ENCODE measurements around the gene PARP4.
"Not testable (repeated sequence)": the region's sequence is repeated elsewhere in the genome, so short reads cannot be mapped to it uniquely, and the experiment has no call there.

Gene PARP4

DNA sequence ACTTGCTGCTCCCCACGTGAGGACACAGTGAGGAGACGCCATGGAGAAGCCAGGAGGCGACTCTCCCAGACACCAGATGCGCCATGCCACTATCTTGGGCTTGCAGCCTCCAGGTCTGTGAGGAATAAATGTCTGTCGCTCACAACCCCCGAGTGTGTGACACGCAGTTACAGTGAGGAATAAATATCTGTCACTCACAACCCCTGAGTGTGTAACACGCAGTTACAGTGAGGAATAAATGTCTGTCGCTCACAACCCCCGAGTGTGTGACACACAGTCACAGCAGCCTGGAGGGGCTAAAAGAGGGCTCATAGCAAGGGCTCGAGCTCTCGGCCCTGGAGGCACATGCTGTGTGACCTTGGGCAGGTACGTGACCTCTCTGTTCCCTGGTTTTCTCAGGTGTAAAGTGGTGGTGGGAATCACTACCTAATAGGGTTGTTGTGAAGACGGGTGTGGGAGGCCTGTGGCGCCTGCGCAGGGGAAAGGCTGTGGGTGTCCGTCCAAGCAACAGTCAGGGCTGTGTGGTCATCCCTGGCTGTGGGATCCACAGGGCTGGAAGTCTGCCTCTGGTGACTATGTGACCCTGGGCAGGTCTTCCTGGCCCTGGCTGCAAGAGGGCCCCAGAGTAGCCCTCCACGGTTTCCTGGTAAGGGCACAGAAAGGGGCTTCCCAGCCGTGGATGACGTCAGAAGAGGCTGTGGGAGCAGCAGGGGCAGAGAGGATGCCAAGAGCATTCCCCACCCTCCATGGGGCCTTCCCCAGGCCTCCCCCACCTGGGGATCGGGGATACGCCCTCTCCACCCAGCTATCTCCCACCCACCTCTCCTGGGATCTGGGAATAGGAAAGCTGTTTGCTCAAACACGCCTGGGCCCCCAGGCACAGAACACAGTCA is 125.5 kb downstream of the PARP4 start:
- no peak overlapping the region for H3K4ac ChIP-seq (ENCODE audit: low read length)
- H2BK15ac ChIP-seq (ENCODE audit: low read length): no peak overlapping the region
- H2BK5ac ChIP-seq (ENCODE audit: low read length): no peak overlapping the region
- H2BK12ac ChIP-seq (ENCODE audit: low read length): no peak overlapping the region
- no peak overlapping the region for H3K9ac ChIP-seq (ENCODE audit: low read depth, low read length, poor library complexity)
- no peak overlapping the region for H4K8ac ChIP-seq (ENCODE audit: low read depth, low read length)
- no peak overlapping the region for H3K4me3 ChIP-seq (ENCODE audit: low read length in 2 of 2)
- H3K18ac ChIP-seq (ENCODE audit: low read length): peak overlapping the region; percentile 64
- no peak overlapping the region for H3K4me2 ChIP-seq (ENCODE audit: insufficient read depth, low read length, poor library complexity, severe bottlenecking)
- DNase-seq (ENCODE audit: low spot score): no peak
- no CpG with 5 or more reads among the region's 23 CpGs for WGBS, 2 donors (ENCODE audit: extremely low coverage in 2 of 2, insufficient read length in 2 of 2, insufficient replicate concordance in 1 of 2)
- H3K27ac ChIP-seq (replicated peaks; ENCODE audit: low read length): no peak overlapping the region
- H2AK5ac ChIP-seq (ENCODE audit: low read depth, low read length): peak overlapping the region; percentile 37
- peaks cover 2% of the 10 kb centered on the region for H3K79me1 ChIP-seq (ENCODE audit: low read depth, low read length)
- H3K27me3 ChIP-seq (ENCODE audit: control insufficient read depth in 3 of 3, insufficient read depth in 3 of 3, low read depth in 1 of 3, low read length in 3 of 3): no peaks in the 10 kb centered on the region
- H3K4me1 ChIP-seq (ENCODE audit: control insufficient read depth in 2 of 2, insufficient read depth in 1 of 2, low read depth in 1 of 2, low read length in 2 of 2): no peaks in the 10 kb centered on the region
- H3K36me3 ChIP-seq (replicated peaks in 1 of 2; ENCODE audit: control insufficient read depth in 2 of 2, insufficient read depth in 2 of 2, low read length in 2 of 2): no peaks in the 10 kb centered on the region
- no peaks in the 10 kb centered on the region for H3K9me3 ChIP-seq (replicated peaks in 1 of 2; ENCODE audit: control insufficient read depth in 2 of 2, insufficient read depth in 1 of 2, low read depth in 1 of 2, low read length in 2 of 2)
- H2BK120ac ChIP-seq (ENCODE audit: low read depth, low read length): no peak overlapping the region
- H4K91ac ChIP-seq (ENCODE audit: low read depth, low read length, poor library complexity): no peak overlapping the region
- H3K23ac ChIP-seq (ENCODE audit: low read depth, low read length, poor library complexity): no peak overlapping the region
- H3K14ac ChIP-seq (ENCODE audit: low read length): no peak overlapping the region
- no peak overlapping the region for H2AFZ ChIP-seq (ENCODE audit: low read length)

DNA sequence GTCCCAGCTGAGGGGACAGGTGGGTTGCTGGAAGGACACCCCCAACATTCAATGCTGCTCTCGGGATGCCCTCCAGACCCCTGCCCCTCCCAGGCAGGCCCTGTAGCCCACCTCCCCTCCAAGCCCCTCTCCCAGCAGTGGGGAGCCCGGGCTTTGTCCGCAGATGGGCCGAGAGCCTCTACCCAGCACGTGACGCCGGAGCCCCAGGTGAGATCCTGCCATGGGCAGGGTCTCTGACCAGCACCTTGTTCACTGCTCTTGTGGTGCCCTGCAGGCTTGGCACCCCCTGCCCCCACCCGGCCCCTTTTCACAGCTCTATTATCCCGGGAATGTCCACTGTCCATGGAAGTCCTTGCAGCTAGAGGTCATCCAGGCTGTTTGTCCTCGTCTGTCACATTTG is 126.7 kb downstream of the PARP4 start:
- no peaks in the 10 kb centered on the region for H3K9me3 ChIP-seq (replicated peaks in 1 of 2; ENCODE audit: control insufficient read depth in 2 of 2, insufficient read depth in 1 of 2, low read depth in 1 of 2, low read length in 2 of 2)
- WGBS, 2 donors (ENCODE audit: extremely low coverage in 2 of 2, insufficient read length in 2 of 2, insufficient replicate concordance in 1 of 2): no CpG with 5 or more reads among the region's 10 CpGs
- H2BK15ac ChIP-seq (ENCODE audit: low read length): no peak overlapping the region
- H4K91ac ChIP-seq (ENCODE audit: low read depth, low read length, poor library complexity): no peak overlapping the region
- no peak overlapping the region for H4K8ac ChIP-seq (ENCODE audit: low read depth, low read length)
- H3K18ac ChIP-seq (ENCODE audit: low read length): no peak overlapping the region
- no peak overlapping the region for H3K23ac ChIP-seq (ENCODE audit: low read depth, low read length, poor library complexity)
- H3K14ac ChIP-seq (ENCODE audit: low read length): no peak overlapping the region
- H3K4me3 ChIP-seq (ENCODE audit: low read length in 2 of 2): no peak overlapping the region
- no peak overlapping the region for H2AFZ ChIP-seq (ENCODE audit: low read length)
- no peak for DNase-seq (ENCODE audit: low spot score)
- no peak overlapping the region for H3K4me2 ChIP-seq (ENCODE audit: insufficient read depth, low read length, poor library complexity, severe bottlenecking)
- no peaks in the 10 kb centered on the region for H3K27me3 ChIP-seq (ENCODE audit: control insufficient read depth in 3 of 3, insufficient read depth in 3 of 3, low read depth in 1 of 3, low read length in 3 of 3)
- no peak overlapping the region for H3K4ac ChIP-seq (ENCODE audit: low read length)
- no peak overlapping the region for H2BK12ac ChIP-seq (ENCODE audit: low read length)
- no peak overlapping the region for H2AK5ac ChIP-seq (ENCODE audit: low read depth, low read length)
- no peaks in the 10 kb centered on the region for H3K4me1 ChIP-seq (ENCODE audit: control insufficient read depth in 2 of 2, insufficient read depth in 1 of 2, low read depth in 1 of 2, low read length in 2 of 2)
- H3K27ac ChIP-seq (replicated peaks; ENCODE audit: low read length): no peak overlapping the region
- no peak overlapping the region for H2BK5ac ChIP-seq (ENCODE audit: low read length)
- H2BK120ac ChIP-seq (ENCODE audit: low read depth, low read length): no peak overlapping the region
- peaks cover 2% of the 10 kb centered on the region for H3K79me1 ChIP-seq (ENCODE audit: low read depth, low read length)
- no peaks in the 10 kb centered on the region for H3K36me3 ChIP-seq (replicated peaks in 1 of 2; ENCODE audit: control insufficient read depth in 2 of 2, insufficient read depth in 2 of 2, low read length in 2 of 2)
- peak overlapping the region; percentile 21 for H3K9ac ChIP-seq (ENCODE audit: low read depth, low read length, poor library complexity)

DNA sequence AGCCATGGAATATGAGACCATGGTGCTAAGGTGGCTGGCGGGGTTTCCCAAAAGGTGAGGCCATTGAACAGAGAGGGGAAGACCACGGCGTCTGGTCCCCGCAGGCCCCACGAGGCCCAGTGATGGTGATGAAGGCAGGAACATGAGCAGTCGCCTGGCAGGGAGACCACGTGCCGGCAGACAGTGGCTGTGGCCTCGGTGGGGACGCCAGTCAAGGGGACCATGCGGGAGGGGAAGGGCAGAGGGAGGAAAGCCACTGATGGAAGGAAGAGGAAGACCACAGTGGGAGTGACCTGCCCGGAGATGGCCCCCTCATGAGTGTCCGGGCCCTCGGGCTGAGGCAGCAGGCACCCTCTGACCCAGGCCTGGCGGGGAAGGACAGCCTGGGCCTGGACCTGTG is 127.6 kb downstream of the PARP4 start:
- H3K79me1 ChIP-seq (ENCODE audit: low read depth, low read length); H3K9me3 ChIP-seq (replicated peaks in 1 of 2; ENCODE audit: control insufficient read depth in 2 of 2, insufficient read depth in 1 of 2, low read depth in 1 of 2, low read length in 2 of 2): not testable (repeated sequence)

DNA sequence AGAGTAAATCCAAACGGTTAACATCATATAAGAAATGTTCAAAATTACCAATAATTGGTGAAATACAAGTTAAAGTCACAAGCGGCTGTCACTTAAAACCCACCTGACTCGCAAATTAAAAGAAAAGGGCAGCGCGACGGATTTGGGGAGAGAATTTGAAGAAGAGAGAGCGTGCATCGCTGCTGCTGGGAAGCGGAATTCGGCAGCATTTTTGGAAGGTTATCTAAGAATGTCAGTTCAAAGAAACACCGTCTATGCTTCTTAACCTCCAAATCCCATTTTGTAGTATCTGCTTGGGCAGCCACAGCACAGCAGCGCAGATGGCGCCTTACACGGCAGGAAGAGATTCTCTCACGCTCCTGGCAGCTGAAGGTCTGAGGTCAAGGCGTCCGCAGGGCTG is 128.5 kb downstream of the PARP4 start:
- H2BK120ac ChIP-seq (ENCODE audit: low read depth, low read length); H3K4ac ChIP-seq (ENCODE audit: low read length); H3K4me3 ChIP-seq (ENCODE audit: low read length in 2 of 2); H2AK5ac ChIP-seq (ENCODE audit: low read depth, low read length); H3K18ac ChIP-seq (ENCODE audit: low read length); H3K14ac ChIP-seq (ENCODE audit: low read length); DNase-seq (ENCODE audit: low spot score); H3K4me2 ChIP-seq (ENCODE audit: insufficient read depth, low read length, poor library complexity, severe bottlenecking); H3K79me1 ChIP-seq (ENCODE audit: low read depth, low read length); H3K27ac ChIP-seq (replicated peaks; ENCODE audit: low read length); H2BK5ac ChIP-seq (ENCODE audit: low read length); H3K36me3 ChIP-seq (replicated peaks in 1 of 2; ENCODE audit: control insufficient read depth in 2 of 2, insufficient read depth in 2 of 2, low read length in 2 of 2); H2BK15ac ChIP-seq (ENCODE audit: low read length); H2AFZ ChIP-seq (ENCODE audit: low read length); H4K91ac ChIP-seq (ENCODE audit: low read depth, low read length, poor library complexity); H3K23ac ChIP-seq (ENCODE audit: low read depth, low read length, poor library complexity); H3K4me1 ChIP-seq (ENCODE audit: control insufficient read depth in 2 of 2, insufficient read depth in 1 of 2, low read depth in 1 of 2, low read length in 2 of 2); H4K8ac ChIP-seq (ENCODE audit: low read depth, low read length); H3K27me3 ChIP-seq (ENCODE audit: control insufficient read depth in 3 of 3, insufficient read depth in 3 of 3, low read depth in 1 of 3, low read length in 3 of 3); H3K9ac ChIP-seq (ENCODE audit: low read depth, low read length, poor library complexity); H2BK12ac ChIP-seq (ENCODE audit: low read length); H3K9me3 ChIP-seq (replicated peaks in 1 of 2; ENCODE audit: control insufficient read depth in 2 of 2, insufficient read depth in 1 of 2, low read depth in 1 of 2, low read length in 2 of 2): not testable (repeated sequence)
- no CpG with 5 or more reads among the region's 17 CpGs for WGBS, 2 donors (ENCODE audit: extremely low coverage in 2 of 2, insufficient read length in 2 of 2, insufficient replicate concordance in 1 of 2)

More for the DNA sequence above, 127.6 kb downstream of the PARP4 start:
- not testable (repeated sequence) for H3K18ac ChIP-seq (ENCODE audit: low read length); H3K23ac ChIP-seq (ENCODE audit: low read depth, low read length, poor library complexity); H2AK5ac ChIP-seq (ENCODE audit: low read depth, low read length); H3K36me3 ChIP-seq (replicated peaks in 1 of 2; ENCODE audit: control insufficient read depth in 2 of 2, insufficient read depth in 2 of 2, low read length in 2 of 2); H2AFZ ChIP-seq (ENCODE audit: low read length); H4K8ac ChIP-seq (ENCODE audit: low read depth, low read length); H2BK5ac ChIP-seq (ENCODE audit: low read length); H3K4me1 ChIP-seq (ENCODE audit: control insufficient read depth in 2 of 2, insufficient read depth in 1 of 2, low read depth in 1 of 2, low read length in 2 of 2); H2BK120ac ChIP-seq (ENCODE audit: low read depth, low read length); H2BK15ac ChIP-seq (ENCODE audit: low read length); H3K9ac ChIP-seq (ENCODE audit: low read depth, low read length, poor library complexity); H3K14ac ChIP-seq (ENCODE audit: low read length); H3K27ac ChIP-seq (replicated peaks; ENCODE audit: low read length); H3K27me3 ChIP-seq (ENCODE audit: control insufficient read depth in 3 of 3, insufficient read depth in 3 of 3, low read depth in 1 of 3, low read length in 3 of 3); H2BK12ac ChIP-seq (ENCODE audit: low read length); H3K4me3 ChIP-seq (ENCODE audit: low read length in 2 of 2); H3K4me2 ChIP-seq (ENCODE audit: insufficient read depth, low read length, poor library complexity, severe bottlenecking); DNase-seq (ENCODE audit: low spot score); H3K4ac ChIP-seq (ENCODE audit: low read length); H4K91ac ChIP-seq (ENCODE audit: low read depth, low read length, poor library complexity)
- no CpG with 5 or more reads among the region's 15 CpGs for WGBS, 2 donors (ENCODE audit: extremely low coverage in 2 of 2, insufficient read length in 2 of 2, insufficient replicate concordance in 1 of 2)

Data from neuronal stem cell (in vitro differentiated cells).